ENCODE data around the gene NUCB2. TPM values are rescaled to one million over a fixed set of nuclear protein-coding genes. Genes with fewer than 3 reads are reported as not detected.
"Not testable (repeated sequence)": the region's sequence is repeated elsewhere in the genome, so short reads cannot be mapped to it uniquely, and the experiment has no call there.

Gene NUCB2
- total and polyA plus RNA-seq, 4 donors, result 108 to 130 (median 120) TPM

- no peaks in the 10 kb centered on the region for H3K27me3 ChIP-seq (ENCODE audit: control insufficient read depth in 1 of 2, insufficient read depth in 2 of 2, low read length in 1 of 2)
- no peaks in the 10 kb centered on the region for H3K36me3 ChIP-seq (ENCODE audit: control insufficient read depth in 1 of 2, insufficient read depth in 2 of 2, low read length in 1 of 2)
- no peak overlapping the region for H3K4me3 ChIP-seq (ENCODE audit: low read length in 2 of 2)
- ATAC-seq (ENCODE audit: low FRiP score) (no peak), DNase-seq (no peak)
- no peaks in the 10 kb centered on the region for H3K4me1 ChIP-seq (ENCODE audit: control insufficient read depth in 1 of 2, insufficient read depth in 2 of 2, low read length in 2 of 2)
- no peak overlapping the region for H3K27ac ChIP-seq (ENCODE audit: low read depth in 1 of 2, low read length in 2 of 2)
- H3K9me3 ChIP-seq (ENCODE audit: control insufficient read depth, low read length), result no peaks in the 10 kb centered on the region
- intact Hi-C loops (cut with DNase I), result no loop called here
Measured at GRCh38 chr11:17260020-17260419, 16.5 kb upstream of the NUCB2 start.

- DNase-seq, result no peak
- Histone ChIP-seq H3K9me3 (ENCODE audit: control insufficient read depth, low read length) (no peaks in the 10 kb centered on the region), H3K36me3 (ENCODE audit: control insufficient read depth in 1 of 2, insufficient read depth in 2 of 2, low read length in 1 of 2) (no peaks in the 10 kb centered on the region), H3K27ac (ENCODE audit: low read depth in 1 of 2, low read length in 2 of 2) (no peak overlapping the region), H3K4me3 (ENCODE audit: low read length in 2 of 2) (no peak overlapping the region), H3K4me1 (ENCODE audit: control insufficient read depth in 1 of 2, insufficient read depth in 2 of 2, low read length in 2 of 2) (no peaks in the 10 kb centered on the region), H3K27me3 (ENCODE audit: control insufficient read depth in 1 of 2, insufficient read depth in 2 of 2, low read length in 1 of 2) (no peaks in the 10 kb centered on the region)
- WGBS, 2 donors, result 68 to 73% methylated on average over 1 of the region's 1 CpG
- intact Hi-C loops (cut with DNase I), result no loop called here
- no peak for ATAC-seq (ENCODE audit: low FRiP score)
Measured at GRCh38 chr11:17263769-17264168, 12.8 kb upstream of the NUCB2 start.

GRCh38 chr11:17266781-17267180 lies 9.8 kb upstream of the NUCB2 start:
- DNase-seq (no peak), ATAC-seq (ENCODE audit: low FRiP score) (no peak)
- H3K27me3 ChIP-seq (ENCODE audit: control insufficient read depth in 1 of 2, insufficient read depth in 2 of 2, low read length in 1 of 2), result no peaks in the 10 kb centered on the region
- H3K4me1 ChIP-seq (ENCODE audit: control insufficient read depth in 1 of 2, insufficient read depth in 2 of 2, low read length in 2 of 2), result no peaks in the 10 kb centered on the region
- no peaks in the 10 kb centered on the region for H3K36me3 ChIP-seq (ENCODE audit: control insufficient read depth in 1 of 2, insufficient read depth in 2 of 2, low read length in 1 of 2)
- WGBS, 2 donors, result 80 to 84% methylated on average over 5 of the region's 5 CpGs
- intact Hi-C loops (cut with DNase I), result no loop called here
- H3K27ac ChIP-seq (ENCODE audit: low read depth in 1 of 2, low read length in 2 of 2), result no peak overlapping the region
- no peak overlapping the region for H3K4me3 ChIP-seq (ENCODE audit: low read length in 2 of 2)
- no peaks in the 10 kb centered on the region for H3K9me3 ChIP-seq (ENCODE audit: control insufficient read depth, low read length)

- intact Hi-C loops (cut with DNase I), result no loop called here
- Histone ChIP-seq H3K36me3 (ENCODE audit: control insufficient read depth in 1 of 2, insufficient read depth in 2 of 2, low read length in 1 of 2) (no peaks in the 10 kb centered on the region), H3K27ac (ENCODE audit: low read depth in 1 of 2, low read length in 2 of 2) (no peak overlapping the region), H3K4me1 (ENCODE audit: control insufficient read depth in 1 of 2, insufficient read depth in 2 of 2, low read length in 2 of 2) (no peaks in the 10 kb centered on the region), H3K27me3 (ENCODE audit: control insufficient read depth in 1 of 2, insufficient read depth in 2 of 2, low read length in 1 of 2) (no peaks in the 10 kb centered on the region), H3K9me3 (ENCODE audit: control insufficient read depth, low read length) (no peaks in the 10 kb centered on the region), H3K4me3 (ENCODE audit: low read length in 2 of 2) (no peak overlapping the region)
- DNase-seq, result no peak
- 88 to 89% methylated on average over 5 of the region's 5 CpGs for WGBS, 2 donors
- ATAC-seq (ENCODE audit: low FRiP score), result no peak
Measured at GRCh38 chr11:17267576-17267975, 9.0 kb upstream of the NUCB2 start.

- H3K27ac ChIP-seq (ENCODE audit: low read depth in 1 of 2, low read length in 2 of 2); H3K4me3 ChIP-seq (ENCODE audit: low read length in 2 of 2); H3K36me3 ChIP-seq (ENCODE audit: control insufficient read depth in 1 of 2, insufficient read depth in 2 of 2, low read length in 1 of 2); H3K9me3 ChIP-seq (ENCODE audit: control insufficient read depth, low read length); H3K4me1 ChIP-seq (ENCODE audit: control insufficient read depth in 1 of 2, insufficient read depth in 2 of 2, low read length in 2 of 2); DNase-seq; ATAC-seq (ENCODE audit: low FRiP score); intact Hi-C loops (cut with DNase I); H3K27me3 ChIP-seq (ENCODE audit: control insufficient read depth in 1 of 2, insufficient read depth in 2 of 2, low read length in 1 of 2): not testable (repeated sequence)
- 86 to 90% methylated on average over 5 of the region's 5 CpGs for WGBS, 2 donors
Measured at GRCh38 chr11:17268500-17268899, 8.0 kb upstream of the NUCB2 start.

GRCh38 chr11:17268902-17269301 lies 7.6 kb upstream of the NUCB2 start:
- WGBS, 2 donors, result 80 to 84% methylated on average over 3 of the region's 3 CpGs
- no peak for DNase-seq
- intact Hi-C loops (cut with DNase I), result no loop called here
- H3K36me3 ChIP-seq (ENCODE audit: control insufficient read depth in 1 of 2, insufficient read depth in 2 of 2, low read length in 1 of 2), result no peaks in the 10 kb centered on the region
- H3K4me3 ChIP-seq (ENCODE audit: low read length in 2 of 2), result no peak overlapping the region
- no peaks in the 10 kb centered on the region for H3K4me1 ChIP-seq (ENCODE audit: control insufficient read depth in 1 of 2, insufficient read depth in 2 of 2, low read length in 2 of 2)
- H3K27ac ChIP-seq (ENCODE audit: low read depth in 1 of 2, low read length in 2 of 2), result no peak overlapping the region
- no peaks in the 10 kb centered on the region for H3K27me3 ChIP-seq (ENCODE audit: control insufficient read depth in 1 of 2, insufficient read depth in 2 of 2, low read length in 1 of 2)
- ATAC-seq (ENCODE audit: low FRiP score), result no peak
- no peaks in the 10 kb centered on the region for H3K9me3 ChIP-seq (ENCODE audit: control insufficient read depth, low read length)

- H3K9me3 ChIP-seq (ENCODE audit: control insufficient read depth, low read length), result no peaks in the 10 kb centered on the region
- H3K27me3 ChIP-seq (ENCODE audit: control insufficient read depth in 1 of 2, insufficient read depth in 2 of 2, low read length in 1 of 2), result no peaks in the 10 kb centered on the region
- 92 to 97% methylated on average over 1 of the region's 1 CpG for WGBS, 2 donors
- DNase-seq, result no peak
- H3K4me1 ChIP-seq (ENCODE audit: control insufficient read depth in 1 of 2, insufficient read depth in 2 of 2, low read length in 2 of 2), result no peaks in the 10 kb centered on the region
- H3K27ac ChIP-seq (ENCODE audit: low read depth in 1 of 2, low read length in 2 of 2), result no peak overlapping the region
- H3K4me3 ChIP-seq (ENCODE audit: low read length in 2 of 2), result no peak overlapping the region
- H3K36me3 ChIP-seq (ENCODE audit: control insufficient read depth in 1 of 2, insufficient read depth in 2 of 2, low read length in 1 of 2), result no peaks in the 10 kb centered on the region
- intact Hi-C loops (cut with DNase I), result loop anchor here in 1 of 2 donors (10.0 kb wide), 1 partner anchor 198 kb away; the partner anchor contains the start of gene RPS13
- no peak for ATAC-seq (ENCODE audit: low FRiP score)
Measured at GRCh38 chr11:17272801-17273200, 3.7 kb upstream of the NUCB2 start.

- Histone ChIP-seq H3K4me3 (ENCODE audit: low read length in 2 of 2) (no peak overlapping the region), H3K27me3 (ENCODE audit: control insufficient read depth in 1 of 2, insufficient read depth in 2 of 2, low read length in 1 of 2) (no peaks in the 10 kb centered on the region), H3K4me1 (ENCODE audit: control insufficient read depth in 1 of 2, insufficient read depth in 2 of 2, low read length in 2 of 2) (no peaks in the 10 kb centered on the region), H3K27ac (ENCODE audit: low read depth in 1 of 2, low read length in 2 of 2) (no peak overlapping the region), H3K36me3 (ENCODE audit: control insufficient read depth in 1 of 2, insufficient read depth in 2 of 2, low read length in 1 of 2) (no peaks in the 10 kb centered on the region), H3K9me3 (ENCODE audit: control insufficient read depth, low read length) (no peaks in the 10 kb centered on the region)
- no peak for ATAC-seq (ENCODE audit: low FRiP score)
- intact Hi-C loops (cut with DNase I), result loop anchor here in 1 of 2 donors (10.0 kb wide), 1 partner anchor 198 kb away; the partner anchor contains the start of gene RPS13
- no peak for DNase-seq
- 57 to 64% methylated on average over 6 of the region's 6 CpGs for WGBS, 2 donors
Measured at GRCh38 chr11:17273211-17273610, 3.3 kb upstream of the NUCB2 start.

- intact Hi-C loops (cut with DNase I), result loop anchor here in 1 of 2 donors (10.0 kb wide), 1 partner anchor 199 kb away; the partner anchor contains the start of gene RPS13
- WGBS, 2 donors, result 89 to 91% methylated on average over 5 of the region's 5 CpGs
- H3K9me3 ChIP-seq (ENCODE audit: control insufficient read depth, low read length), result no peaks in the 10 kb centered on the region
- no peaks in the 10 kb centered on the region for H3K27me3 ChIP-seq (ENCODE audit: control insufficient read depth in 1 of 2, insufficient read depth in 2 of 2, low read length in 1 of 2)
- DNase-seq (no peak), ATAC-seq (ENCODE audit: low FRiP score) (no peak)
- no peaks in the 10 kb centered on the region for H3K4me1 ChIP-seq (ENCODE audit: control insufficient read depth in 1 of 2, insufficient read depth in 2 of 2, low read length in 2 of 2)
- H3K4me3 ChIP-seq (ENCODE audit: low read length in 2 of 2), result no peak overlapping the region
- H3K36me3 ChIP-seq (ENCODE audit: control insufficient read depth in 1 of 2, insufficient read depth in 2 of 2, low read length in 1 of 2), result no peaks in the 10 kb centered on the region
- no peak overlapping the region for H3K27ac ChIP-seq (ENCODE audit: low read depth in 1 of 2, low read length in 2 of 2)
Measured at GRCh38 chr11:17273668-17274282, 2.8 kb upstream of the NUCB2 start.
